ENCODE measurements around the gene SH3RF2.

DNA sequence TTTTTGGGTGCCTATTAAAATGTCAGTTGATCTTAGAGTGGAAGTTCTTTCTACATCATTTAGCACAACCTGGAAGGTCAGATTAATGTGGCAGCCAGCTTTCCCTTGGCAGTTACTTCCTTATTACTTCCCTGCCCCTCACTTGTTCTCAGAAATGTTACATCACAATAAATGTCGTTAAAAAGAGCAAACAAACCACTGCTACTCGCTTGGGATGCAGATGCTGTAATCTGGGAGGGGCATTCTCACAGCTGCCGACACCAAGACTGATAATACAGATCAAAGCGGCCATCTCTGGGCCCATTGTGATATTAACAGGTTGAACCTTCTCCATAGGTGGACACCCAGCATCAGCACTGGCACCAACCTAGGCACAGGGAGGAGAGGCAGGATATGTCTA lies 139.7 kb downstream of the SH3RF2 start:
- TF ChIP-seq, protein P1, sequence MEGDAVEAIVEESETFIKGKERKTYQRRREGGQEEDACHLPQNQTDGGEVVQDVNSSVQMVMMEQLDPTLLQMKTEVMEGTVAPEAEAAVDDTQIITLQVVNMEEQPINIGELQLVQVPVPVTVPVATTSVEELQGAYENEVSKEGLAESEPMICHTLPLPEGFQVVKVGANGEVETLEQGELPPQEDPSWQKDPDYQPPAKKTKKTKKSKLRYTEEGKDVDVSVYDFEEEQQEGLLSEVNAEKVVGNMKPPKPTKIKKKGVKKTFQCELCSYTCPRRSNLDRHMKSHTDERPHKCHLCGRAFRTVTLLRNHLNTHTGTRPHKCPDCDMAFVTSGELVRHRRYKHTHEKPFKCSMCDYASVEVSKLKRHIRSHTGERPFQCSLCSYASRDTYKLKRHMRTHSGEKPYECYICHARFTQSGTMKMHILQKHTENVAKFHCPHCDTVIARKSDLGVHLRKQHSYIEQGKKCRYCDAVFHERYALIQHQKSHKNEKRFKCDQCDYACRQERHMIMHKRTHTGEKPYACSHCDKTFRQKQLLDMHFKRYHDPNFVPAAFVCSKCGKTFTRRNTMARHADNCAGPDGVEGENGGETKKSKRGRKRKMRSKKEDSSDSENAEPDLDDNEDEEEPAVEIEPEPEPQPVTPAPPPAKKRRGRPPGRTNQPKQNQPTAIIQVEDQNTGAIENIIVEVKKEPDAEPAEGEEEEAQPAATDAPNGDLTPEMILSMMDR (CRISPR knock-in tag; IDR thresholded peaks at IDR 0.05), result no peak
- TF ChIP-seq, protein P2, sequence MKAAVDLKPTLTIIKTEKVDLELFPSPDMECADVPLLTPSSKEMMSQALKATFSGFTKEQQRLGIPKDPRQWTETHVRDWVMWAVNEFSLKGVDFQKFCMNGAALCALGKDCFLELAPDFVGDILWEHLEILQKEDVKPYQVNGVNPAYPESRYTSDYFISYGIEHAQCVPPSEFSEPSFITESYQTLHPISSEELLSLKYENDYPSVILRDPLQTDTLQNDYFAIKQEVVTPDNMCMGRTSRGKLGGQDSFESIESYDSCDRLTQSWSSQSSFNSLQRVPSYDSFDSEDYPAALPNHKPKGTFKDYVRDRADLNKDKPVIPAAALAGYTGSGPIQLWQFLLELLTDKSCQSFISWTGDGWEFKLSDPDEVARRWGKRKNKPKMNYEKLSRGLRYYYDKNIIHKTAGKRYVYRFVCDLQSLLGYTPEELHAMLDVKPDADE (CRISPR knock-in tag; IDR thresholded peaks at IDR 0.05), result no peak
- TF ChIP-seq PITX1 (CRISPR knock-in tag; IDR thresholded peaks at IDR 0.05) (no peak), KAT7 (CRISPR knock-in tag; IDR thresholded peaks at IDR 0.05; ENCODE audit: borderline replicate concordance) (no peak), TAF1 (CRISPR knock-in tag; IDR thresholded peaks at IDR 0.05) (no peak), NFE2L2 (IDR thresholded peaks at IDR 0.05; ENCODE audit: low read length) (no peak), RCOR2 (CRISPR knock-in tag; IDR thresholded peaks at IDR 0.05) (no peak), PHF5A (CRISPR knock-in tag; IDR thresholded peaks at IDR 0.05; ENCODE audit: low read depth, unreplicated experiment) (no peak), POLR2A (IDR thresholded peaks at IDR 0.05; ENCODE audit: insufficient read depth in 1 of 2, low read depth in 2 of 2, low read length in 2 of 2) (no peak), POLR2AphosphoS5 (IDR thresholded peaks at IDR 0.05; ENCODE audit: low read depth, low read length) (no peak), SOX6 (IDR thresholded peaks at IDR 0.05) (no peak), SOX6 (CRISPR knock-in tag; IDR thresholded peaks at IDR 0.05) (no peak)
- TF ChIP-seq, protein P3, sequence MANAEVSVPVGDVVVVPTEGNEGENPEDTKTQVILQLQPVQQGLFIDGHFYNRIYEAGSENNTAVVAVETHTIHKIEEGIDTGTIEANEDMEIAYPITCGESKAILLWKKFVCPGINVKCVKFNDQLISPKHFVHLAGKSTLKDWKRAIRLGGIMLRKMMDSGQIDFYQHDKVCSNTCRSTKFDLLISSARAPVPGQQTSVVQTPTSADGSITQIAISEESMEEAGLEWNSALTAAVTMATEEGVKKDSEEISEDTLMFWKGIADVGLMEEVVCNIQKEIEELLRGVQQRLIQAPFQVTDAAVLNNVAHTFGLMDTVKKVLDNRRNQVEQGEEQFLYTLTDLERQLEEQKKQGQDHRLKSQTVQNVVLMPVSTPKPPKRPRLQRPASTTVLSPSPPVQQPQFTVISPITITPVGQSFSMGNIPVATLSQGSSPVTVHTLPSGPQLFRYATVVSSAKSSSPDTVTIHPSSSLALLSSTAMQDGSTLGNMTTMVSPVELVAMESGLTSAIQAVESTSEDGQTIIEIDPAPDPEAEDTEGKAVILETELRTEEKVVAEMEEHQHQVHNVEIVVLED (CRISPR knock-in tag; IDR thresholded peaks at IDR 0.05; ENCODE audit: borderline replicate concordance), result no peak
- TF ChIP-seq, protein P4, sequence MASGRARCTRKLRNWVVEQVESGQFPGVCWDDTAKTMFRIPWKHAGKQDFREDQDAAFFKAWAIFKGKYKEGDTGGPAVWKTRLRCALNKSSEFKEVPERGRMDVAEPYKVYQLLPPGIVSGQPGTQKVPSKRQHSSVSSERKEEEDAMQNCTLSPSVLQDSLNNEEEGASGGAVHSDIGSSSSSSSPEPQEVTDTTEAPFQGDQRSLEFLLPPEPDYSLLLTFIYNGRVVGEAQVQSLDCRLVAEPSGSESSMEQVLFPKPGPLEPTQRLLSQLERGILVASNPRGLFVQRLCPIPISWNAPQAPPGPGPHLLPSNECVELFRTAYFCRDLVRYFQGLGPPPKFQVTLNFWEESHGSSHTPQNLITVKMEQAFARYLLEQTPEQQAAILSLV (CRISPR knock-in tag; IDR thresholded peaks at IDR 0.05; ENCODE audit: borderline replicate concordance), result no peak
